ENCODE measurements around the gene ARHGAP35. TPM values are rescaled to one million over a fixed set of nuclear protein-coding genes. Genes with fewer than 3 reads are reported as not detected.
"Not testable (repeated sequence)": the region's sequence is repeated elsewhere in the genome, so short reads cannot be mapped to it uniquely, and the experiment has no call there.

ARHGAP35 gene
- 81.2 TPM for polyA plus RNA-seq (2013, experiment 1 of 2; ENCODE audit: insufficient read length)
- polyA plus RNA-seq (2013, experiment 2 of 2; ENCODE audit: insufficient read length) = 68.0 TPM

GRCh38 chr19:46860846-46861690, at the start of gene ARHGAP35:
ARHGAP35 (plus strand) TSS chr19:46860997; CDS start chr19:46918676, 57,679 bp downstream.
- peak; percentile 89 for DNase-seq

GRCh38 chr19:46812977-46813838, 47.6 kb upstream of the ARHGAP35 start:
- no peak for DNase-seq

- DNase-seq = peak; percentile 55
Observed at GRCh38 chr19:46813839-46814358, 46.9 kb upstream of the ARHGAP35 start.

GRCh38 chr19:46815833-46816627, 44.8 kb upstream of the ARHGAP35 start:
- no peak for DNase-seq

GRCh38 chr19:46818812-46819211, 42.0 kb upstream of the ARHGAP35 start:
- no peak for DNase-seq

- no peak for DNase-seq
Observed at GRCh38 chr19:46821512-46822409, 39.0 kb upstream of the ARHGAP35 start.

GRCh38 chr19:46822410-46822787, 38.4 kb upstream of the ARHGAP35 start:
- not testable (repeated sequence) for DNase-seq

- no peak for DNase-seq
Observed at GRCh38 chr19:46823049-46823448, 37.7 kb upstream of the ARHGAP35 start.

- no peak for DNase-seq
Observed at GRCh38 chr19:46824890-46825730, 35.7 kb upstream of the ARHGAP35 start.

GRCh38 chr19:46825731-46826055, 35.1 kb upstream of the ARHGAP35 start:
- no peak for DNase-seq

- DNase-seq = peak; percentile 47
Observed at GRCh38 chr19:46828484-46828883, 32.3 kb upstream of the ARHGAP35 start.

- DNase-seq = no peak
Observed at GRCh38 chr19:46830864-46831263, 29.9 kb upstream of the ARHGAP35 start.

- DNase-seq = no peak
Observed at GRCh38 chr19:46834121-46834520, 26.7 kb upstream of the ARHGAP35 start.

GRCh38 chr19:46834984-46835383, 25.8 kb upstream of the ARHGAP35 start:
- no peak for DNase-seq

GRCh38 chr19:46838160-46838559, 22.6 kb upstream of the ARHGAP35 start:
- no peak for DNase-seq

- DNase-seq = peak; percentile 34
Observed at GRCh38 chr19:46839752-46840497, 20.9 kb upstream of the ARHGAP35 start.

- DNase-seq = peak; percentile 72
Observed at GRCh38 chr19:46840498-46840942, 20.3 kb upstream of the ARHGAP35 start.

- peak; percentile 90 for DNase-seq
Observed at GRCh38 chr19:46841458-46842083, 19.2 kb upstream of the ARHGAP35 start.

- DNase-seq = no peak
Observed at GRCh38 chr19:46842791-46843190, 18.0 kb upstream of the ARHGAP35 start.

Measured in fibroblast of skin of back (primary cell).